ENCODE measurements around the gene CD2. TPM values are rescaled to one million over a fixed set of nuclear protein-coding genes. Genes with fewer than 3 reads are reported as not detected.

Gene CD2
- total RNA-seq, 1 donor from 2014 or later, result not detected

GRCh38 chr1:116724765-116725375 is 29.4 kb upstream of the CD2 start:
- H3K4me1 Mint-ChIP-seq (ENCODE audit: low read depth), result no peaks in the 10 kb centered on the region
- H3K27me3 Mint-ChIP-seq (ENCODE audit: low read depth), result peaks cover 3% of the 10 kb centered on the region
- H3K9me3 Mint-ChIP-seq (ENCODE audit: low read depth), result no peaks in the 10 kb centered on the region
- no peak for DNase-seq (ENCODE audit: low spot score)
- H3K36me3 Mint-ChIP-seq (ENCODE audit: low read depth), result no peaks in the 10 kb centered on the region
- H3K27ac Mint-ChIP-seq (ENCODE audit: unreplicated experiment), result no peak overlapping the region
- peak; percentile 92 for TF ChIP-seq CTCF (IDR thresholded peaks at IDR 0.05)
- H3K4me3 Mint-ChIP-seq (ENCODE audit: unreplicated experiment), result no peak overlapping the region

GRCh38 chr1:116725798-116726197 is 28.4 kb upstream of the CD2 start:
- no peaks in the 10 kb centered on the region for H3K9me3 Mint-ChIP-seq (ENCODE audit: low read depth)
- no peaks in the 10 kb centered on the region for H3K36me3 Mint-ChIP-seq (ENCODE audit: low read depth)
- peaks cover 5% of the 10 kb centered on the region for H3K27me3 Mint-ChIP-seq (ENCODE audit: low read depth)
- H3K27ac Mint-ChIP-seq (ENCODE audit: unreplicated experiment), result no peak overlapping the region
- H3K4me1 Mint-ChIP-seq (ENCODE audit: low read depth), result no peaks in the 10 kb centered on the region
- no peak overlapping the region for H3K4me3 Mint-ChIP-seq (ENCODE audit: unreplicated experiment)
- no peak for TF ChIP-seq CTCF (IDR thresholded peaks at IDR 0.05)
- DNase-seq (ENCODE audit: low spot score), result no peak

GRCh38 chr1:116726872-116727820 is 27.1 kb upstream of the CD2 start:
- peaks cover 5% of the 10 kb centered on the region for H3K27me3 Mint-ChIP-seq (ENCODE audit: low read depth)
- H3K4me3 Mint-ChIP-seq (ENCODE audit: unreplicated experiment), result no peak overlapping the region
- no peaks in the 10 kb centered on the region for H3K4me1 Mint-ChIP-seq (ENCODE audit: low read depth)
- no peak for TF ChIP-seq CTCF (IDR thresholded peaks at IDR 0.05)
- H3K9me3 Mint-ChIP-seq (ENCODE audit: low read depth), result no peaks in the 10 kb centered on the region
- no peaks in the 10 kb centered on the region for H3K36me3 Mint-ChIP-seq (ENCODE audit: low read depth)
- DNase-seq (ENCODE audit: low spot score), result no peak
- H3K27ac Mint-ChIP-seq (ENCODE audit: unreplicated experiment), result no peak overlapping the region

GRCh38 chr1:116731439-116731838 is 22.8 kb upstream of the CD2 start:
- Mint-ChIP-seq H3K36me3 (ENCODE audit: low read depth) (no peaks in the 10 kb centered on the region), H3K4me3 (ENCODE audit: unreplicated experiment) (no peak overlapping the region), H3K27ac (ENCODE audit: unreplicated experiment) (no peak overlapping the region), H3K4me1 (ENCODE audit: low read depth) (no peaks in the 10 kb centered on the region), H3K27me3 (ENCODE audit: low read depth) (peaks cover 5% of the 10 kb centered on the region), H3K9me3 (ENCODE audit: low read depth) (no peaks in the 10 kb centered on the region)
- DNase-seq (ENCODE audit: low spot score), result no peak
- no peak for TF ChIP-seq CTCF (IDR thresholded peaks at IDR 0.05)

- no peak for DNase-seq (ENCODE audit: low spot score)
- no peaks in the 10 kb centered on the region for H3K9me3 Mint-ChIP-seq (ENCODE audit: low read depth)
- no peak overlapping the region for H3K4me3 Mint-ChIP-seq (ENCODE audit: unreplicated experiment)
- H3K27me3 Mint-ChIP-seq (ENCODE audit: low read depth), result peaks cover 5% of the 10 kb centered on the region
- TF ChIP-seq CTCF (IDR thresholded peaks at IDR 0.05), result no peak
- peaks cover 2% of the 10 kb centered on the region for H3K4me1 Mint-ChIP-seq (ENCODE audit: low read depth)
- H3K27ac Mint-ChIP-seq (ENCODE audit: unreplicated experiment), result no peak overlapping the region
- H3K36me3 Mint-ChIP-seq (ENCODE audit: low read depth), result no peaks in the 10 kb centered on the region
These were observed 21.5 kb upstream of the CD2 start for GRCh38 chr1:116732726-116733125.
